ENCODE results near the gene SRP14.

DNA sequence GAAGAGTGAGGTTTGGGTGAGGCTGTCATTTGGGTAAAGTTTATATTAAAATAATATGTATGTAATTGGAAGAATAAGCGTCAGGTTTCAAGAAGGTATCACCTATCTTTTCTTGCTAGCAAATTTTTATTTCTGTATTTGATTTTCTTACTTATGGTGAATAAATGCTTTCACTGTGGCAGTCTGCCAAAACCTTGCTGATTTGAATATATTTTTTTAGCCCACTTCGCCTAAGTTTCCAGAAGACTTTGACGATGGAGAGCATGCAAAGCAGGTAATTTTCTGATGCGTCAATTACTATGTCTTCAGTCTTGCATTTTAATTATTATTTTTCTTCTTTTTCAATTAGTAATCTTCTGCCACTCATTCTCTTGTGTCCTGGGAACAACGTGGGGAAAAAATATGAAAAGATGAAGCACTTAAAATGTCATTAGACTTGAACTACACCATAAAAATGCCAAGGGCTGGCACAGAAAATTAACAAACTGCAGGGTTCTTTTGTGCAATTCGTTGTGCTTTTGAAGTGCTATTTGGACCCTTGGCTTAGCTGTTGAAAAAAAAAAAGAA, 40.4 kb downstream of the SRP14 start:
- TF ChIP-seq, protein P1, sequence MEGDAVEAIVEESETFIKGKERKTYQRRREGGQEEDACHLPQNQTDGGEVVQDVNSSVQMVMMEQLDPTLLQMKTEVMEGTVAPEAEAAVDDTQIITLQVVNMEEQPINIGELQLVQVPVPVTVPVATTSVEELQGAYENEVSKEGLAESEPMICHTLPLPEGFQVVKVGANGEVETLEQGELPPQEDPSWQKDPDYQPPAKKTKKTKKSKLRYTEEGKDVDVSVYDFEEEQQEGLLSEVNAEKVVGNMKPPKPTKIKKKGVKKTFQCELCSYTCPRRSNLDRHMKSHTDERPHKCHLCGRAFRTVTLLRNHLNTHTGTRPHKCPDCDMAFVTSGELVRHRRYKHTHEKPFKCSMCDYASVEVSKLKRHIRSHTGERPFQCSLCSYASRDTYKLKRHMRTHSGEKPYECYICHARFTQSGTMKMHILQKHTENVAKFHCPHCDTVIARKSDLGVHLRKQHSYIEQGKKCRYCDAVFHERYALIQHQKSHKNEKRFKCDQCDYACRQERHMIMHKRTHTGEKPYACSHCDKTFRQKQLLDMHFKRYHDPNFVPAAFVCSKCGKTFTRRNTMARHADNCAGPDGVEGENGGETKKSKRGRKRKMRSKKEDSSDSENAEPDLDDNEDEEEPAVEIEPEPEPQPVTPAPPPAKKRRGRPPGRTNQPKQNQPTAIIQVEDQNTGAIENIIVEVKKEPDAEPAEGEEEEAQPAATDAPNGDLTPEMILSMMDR (conservative IDR thresholded peaks at IDR 0.05; ENCODE audit: low read length): no peak
- no peak for TF ChIP-seq EZH2phosphoT487 (IDR thresholded peaks at IDR 0.05; ENCODE audit: borderline replicate concordance)
